ENCODE data around the gene PNPLA1.

The PNPLA1 gene

GRCh38 chr6:36352477-36353157 lies 82.8 kb downstream of the PNPLA1 start:
- H3F3A ChIP-seq (ENCODE audit: insufficient read depth, low read length), result no peaks in the 10 kb centered on the region
- no peak for DNase-seq
- no peaks in the 10 kb centered on the region for H4K20me1 ChIP-seq (ENCODE audit: insufficient read depth, low read length)
- H3K4me3 ChIP-seq (ENCODE audit: low read length), result no peak overlapping the region
- H2AFZ ChIP-seq (ENCODE audit: low read length), result no peak overlapping the region
- no peaks in the 10 kb centered on the region for H3K27me3 ChIP-seq (replicated peaks; ENCODE audit: insufficient read depth, low read length)
- H3K4me1 ChIP-seq (ENCODE audit: low read length), result peaks cover 8% of the 10 kb centered on the region; the same call in 1 of the 2 replicates
- no peaks in the 10 kb centered on the region for H3K9me3 ChIP-seq (replicated peaks; ENCODE audit: insufficient read depth, low read length)
- H3K36me3 ChIP-seq (replicated peaks; ENCODE audit: insufficient read depth, low read length), result no peaks in the 10 kb centered on the region
- H3K27ac ChIP-seq (ENCODE audit: low read length), result no peak overlapping the region
- H3K4me2 ChIP-seq (ENCODE audit: low read depth, low read length), result no peak overlapping the region
- H3K9ac ChIP-seq (ENCODE audit: low read length), result no peak overlapping the region
- no peaks in the 10 kb centered on the region for H3K9me2 ChIP-seq (replicated peaks; ENCODE audit: insufficient read depth, low read length)
- no peaks in the 10 kb centered on the region for H3K79me2 ChIP-seq (ENCODE audit: low read length)
- TF ChIP-seq EZH2 (optimal IDR thresholded peaks at IDR 0.05; ENCODE audit: low read depth, low read length) (no peak), EZH2phosphoT487 (IDR thresholded peaks at IDR 0.05; ENCODE audit: low read length) (no peak), CTCF (IDR thresholded peaks at IDR 0.05; ENCODE audit: low read length) (no peak)

GRCh38 chr6:36353411-36353915 lies 83.6 kb downstream of the PNPLA1 start:
- Histone ChIP-seq H3K4me3 (ENCODE audit: low read length) (no peak overlapping the region), H3K9me3 (replicated peaks; ENCODE audit: insufficient read depth, low read length) (no peaks in the 10 kb centered on the region), H3K9ac (ENCODE audit: low read length) (no peak overlapping the region), H3K27ac (ENCODE audit: low read length) (no peak overlapping the region), H3K27me3 (replicated peaks; ENCODE audit: insufficient read depth, low read length) (no peaks in the 10 kb centered on the region), H4K20me1 (ENCODE audit: insufficient read depth, low read length) (no peaks in the 10 kb centered on the region), H3K9me2 (replicated peaks; ENCODE audit: insufficient read depth, low read length) (no peaks in the 10 kb centered on the region), H3K36me3 (replicated peaks; ENCODE audit: insufficient read depth, low read length) (no peaks in the 10 kb centered on the region), H3K4me2 (ENCODE audit: low read depth, low read length) (no peak overlapping the region), H3K79me2 (ENCODE audit: low read length) (no peaks in the 10 kb centered on the region), H2AFZ (ENCODE audit: low read length) (no peak overlapping the region), H3F3A (ENCODE audit: insufficient read depth, low read length) (no peaks in the 10 kb centered on the region), H3K4me1 (ENCODE audit: low read length) (peaks cover 8% of the 10 kb centered on the region; the same call in 1 of the 2 replicates)
- no peak for DNase-seq
- TF ChIP-seq CTCF (IDR thresholded peaks at IDR 0.05; ENCODE audit: low read length), result no peak
- no peak for TF ChIP-seq EZH2 (optimal IDR thresholded peaks at IDR 0.05; ENCODE audit: low read depth, low read length)
- no peak for TF ChIP-seq EZH2phosphoT487 (IDR thresholded peaks at IDR 0.05; ENCODE audit: low read length)

GRCh38 chr6:36355819-36356218 lies 86.0 kb downstream of the PNPLA1 start:
- H3K9ac ChIP-seq (ENCODE audit: low read length), result no peak overlapping the region
- no peak overlapping the region for H3K27ac ChIP-seq (ENCODE audit: low read length)
- no peaks in the 10 kb centered on the region for H3K27me3 ChIP-seq (replicated peaks; ENCODE audit: insufficient read depth, low read length)
- no peaks in the 10 kb centered on the region for H3K36me3 ChIP-seq (replicated peaks; ENCODE audit: insufficient read depth, low read length)
- no peaks in the 10 kb centered on the region for H3K79me2 ChIP-seq (ENCODE audit: low read length)
- no peak overlapping the region for H3K4me3 ChIP-seq (ENCODE audit: low read length)
- no peak overlapping the region for H2AFZ ChIP-seq (ENCODE audit: low read length)
- no peaks in the 10 kb centered on the region for H4K20me1 ChIP-seq (ENCODE audit: insufficient read depth, low read length)
- DNase-seq, result no peak
- no peaks in the 10 kb centered on the region for H3F3A ChIP-seq (ENCODE audit: insufficient read depth, low read length)
- H3K9me3 ChIP-seq (replicated peaks; ENCODE audit: insufficient read depth, low read length), result no peaks in the 10 kb centered on the region
- TF ChIP-seq EZH2 (optimal IDR thresholded peaks at IDR 0.05; ENCODE audit: low read depth, low read length) (no peak), CTCF (IDR thresholded peaks at IDR 0.05; ENCODE audit: low read length) (no peak), EZH2phosphoT487 (IDR thresholded peaks at IDR 0.05; ENCODE audit: low read length) (no peak)
- H3K9me2 ChIP-seq (replicated peaks; ENCODE audit: insufficient read depth, low read length), result no peaks in the 10 kb centered on the region
- no peaks in the 10 kb centered on the region for H3K4me1 ChIP-seq (ENCODE audit: low read length)
- H3K4me2 ChIP-seq (ENCODE audit: low read depth, low read length), result no peak overlapping the region
